Body of pancreas (tissue), 4 donors: ENCODE measurements around the gene ABCB9. TPM values are rescaled to one million over a fixed set of nuclear protein-coding genes. Genes with fewer than 3 reads are reported as not detected.

Experiments used
- ATAC-seq: fragments of 150-250 bp; one replicate; pipeline ENCODE4 v1.9.1; 2016
- DNase-seq, 4 donors: peaks; one replicate each; pipeline ENCODE4 v3.0.0-alpha.2; 2019
- H3K27ac ChIP-seq, 4 donors: fragments of 200-600 bp; sonication (generic); 1 replicate in 3 of 4; 2 replicates in 1 of 4; pipeline versions ENCODE4 v1.5.1 to v1.6.1; 2016 to 2019; ENCODE audit warnings: mild to moderate bottlenecking in 1 of 4, mixed read lengths in 1 of 4, moderate library complexity in 1 of 4
- H3K27me3 ChIP-seq, 2 donors: fragments of 200-600 bp; sonication (generic); one replicate each; pipeline ENCODE4 v1.6.0; 2016; ENCODE audit warnings: mild to moderate bottlenecking in 1 of 2
- H3K36me3 ChIP-seq, 2 donors: fragments of 200-600 bp; sonication (generic); replicated peaks in 1 of 2; 2 replicates each; pipeline ENCODE4 v1.5.1; 2016; ENCODE audit warnings: low read depth in 2 of 2; ENCODE audit not compliant: insufficient read depth in 1 of 2
- H3K4me1 ChIP-seq: fragments of 200-600 bp; sonication (generic); one replicate; pipeline ENCODE4 v1.6.0; 2016
- H3K4me3 ChIP-seq, 2 donors: fragments of 200-600 bp; sonication (generic); 1 replicate in 1 of 2; 2 replicates in 1 of 2; pipeline ENCODE4 v1.5.1; 2016 to 2019
- H3K9me3 ChIP-seq, 3 donors: fragments of 200-600 bp; sonication (generic); 1 replicate in 2 of 3; 2 replicates in 1 of 3; pipeline ENCODE4 v1.5.1; 2016
- CTCF ChIP-seq, 7 experiments: fragments of 450-650 bp in 4 of 7; fragments of 200-600 bp in 3 of 7; sonication (generic) in 3 of 7; IDR thresholded peaks; one replicate each; pipeline ENCODE4 v1.5.1; 2016 to 2019; ENCODE audit warnings: antibody characterized with exemption in 7 of 7
- POLR2A ChIP-seq, 3 donors: fragments of 450-650 bp; IDR thresholded peaks; one replicate each; pipeline ENCODE4 v1.6.1; 2016; ENCODE audit warnings: antibody characterized with exemption in 3 of 3, mild to moderate bottlenecking in 2 of 3
- WGBS, 2 donors: methylation state at CpG; one replicate each; pipeline ENCODE4 v1.1.5; 2017; 5-methylcytosine and 5-hydroxymethylcytosine counted together
- intact Hi-C: fragments of 100-400 bp; cut with DNase I; formaldehyde crosslinking; loops from one replicate; pipeline ENCODE4 v1.15.1; 2023
- total RNA-seq, 2 donors: library from RNA; depleted of rRNA; stranded (reverse); fragments of >200 nt; gene quantifications; one replicate each; pipeline ENCODE4 v1.1.0, GENCODE V29; 2016

The ABCB9 gene
- total RNA-seq, 2 donors from 2014 or later = 5.2 to 7.9 TPM

- ATAC-seq = no peak
- Histone ChIP-seq H3K9me3 (no peaks in the 10 kb centered on the region), H3K36me3 (no peaks in the 10 kb centered on the region), H3K27ac (peak overlapping the region in 3 of 4 donors; percentile 49 to 86 (median 82)), H3K4me1 (peaks cover 80% of the 10 kb centered on the region), H3K4me3 (peak overlapping the region in 1 of 2 donors; percentile 84), H3K27me3 (no peaks in the 10 kb centered on the region)
- no peak for DNase-seq
- 56 to 64% methylated on average over 18 to 28 of the region's 28 CpGs for WGBS, 2 donors
- TF ChIP-seq CTCF (IDR thresholded peaks at IDR 0.05) = no peak
- no peak for TF ChIP-seq POLR2A (IDR thresholded peaks at IDR 0.05)
- intact Hi-C loops = no loop called here
These were observed 13.0 kb upstream of the ABCB9 start for GRCh38 chr12:122979001-122979907.

- Histone ChIP-seq H3K9me3 (no peaks in the 10 kb centered on the region), H3K27me3 (no peaks in the 10 kb centered on the region), H3K4me1 (peaks cover 79% of the 10 kb centered on the region), H3K27ac (no peak overlapping the region), H3K36me3 (no peaks in the 10 kb centered on the region), H3K4me3 (no peak overlapping the region)
- WGBS, 2 donors = 82% methylated on average over 21 of the region's 21 CpGs; no CpG with 5 or more reads in 1 of the 2 donors
- TF ChIP-seq POLR2A (IDR thresholded peaks at IDR 0.05) = peak in 1 of 3 donors; percentile 5
- no peak for TF ChIP-seq CTCF (IDR thresholded peaks at IDR 0.05)
- ATAC-seq = no peak
- intact Hi-C loops = no loop called here
- DNase-seq = no peak
These were observed 12.3 kb upstream of the ABCB9 start for GRCh38 chr12:122978507-122978955.

GRCh38 chr12:122977655-122978392 lies 11.6 kb upstream of the ABCB9 start:
- DNase-seq = no peak
- intact Hi-C loops = no loop called here
- peaks cover 73% of the 10 kb centered on the region for H3K4me1 ChIP-seq

GRCh38 chr12:122977153-122977552 lies 10.9 kb upstream of the ABCB9 start:
- ATAC-seq (no peak), DNase-seq (no peak)
- H3K27me3 ChIP-seq = no peaks in the 10 kb centered on the region
- H3K27ac ChIP-seq = peak overlapping the region in 2 of 4 donors; percentile 98 to 100
- TF ChIP-seq POLR2A (IDR thresholded peaks at IDR 0.05) = no peak
- TF ChIP-seq CTCF (IDR thresholded peaks at IDR 0.05) = no peak
- H3K9me3 ChIP-seq = no peaks in the 10 kb centered on the region
- WGBS, 2 donors = 70 to 74% methylated on average over 3 to 6 of the region's 6 CpGs
- no peak overlapping the region for H3K4me3 ChIP-seq
- intact Hi-C loops = no loop called here
- H3K36me3 ChIP-seq = no peaks in the 10 kb centered on the region
- peaks cover 66% of the 10 kb centered on the region for H3K4me1 ChIP-seq

More at GRCh38 chr12:122977655-122978392, 11.6 kb upstream of the ABCB9 start:
- Histone ChIP-seq H3K27me3 (no peaks in the 10 kb centered on the region), H3K9me3 (no peaks in the 10 kb centered on the region), H3K4me3 (no peak overlapping the region), H3K27ac (no peak overlapping the region), H3K36me3 (no peaks in the 10 kb centered on the region)
- no peak for TF ChIP-seq CTCF (IDR thresholded peaks at IDR 0.05)
- TF ChIP-seq POLR2A (IDR thresholded peaks at IDR 0.05) = no peak
- 59 to 70% methylated on average over 8 to 9 of the region's 9 CpGs for WGBS, 2 donors
- no peak for ATAC-seq
